ENCODE data around the gene DNASE2B.

Gene DNASE2B

GRCh38 chr1:84398175-84399155 lies at the start of gene DNASE2B:
DNASE2B (plus strand) TSS chr1:84398484; CDS start chr1:84398565, 81 bp downstream.
- no peak for DNase-seq (ENCODE audit: low spot score in 2 of 2)

GRCh38 chr1:84348759-84349158 lies 49.5 kb upstream of the DNASE2B start:
- no peak overlapping the region for H3K27ac Mint-ChIP-seq
- DNase-seq (ENCODE audit: low spot score in 2 of 2) = no peak
- no peak for ATAC-seq
- H3K4me3 Mint-ChIP-seq = no peak overlapping the region
- no peaks in the 10 kb centered on the region for H3K36me3 Mint-ChIP-seq
- no peaks in the 10 kb centered on the region for H3K9me3 Mint-ChIP-seq
- H3K4me1 Mint-ChIP-seq = no peaks in the 10 kb centered on the region

More at GRCh38 chr1:84398175-84399155, at the start of gene DNASE2B:
- H3K4me3 Mint-ChIP-seq = no peak within 1 kb of the TSS
- no peaks in the 10 kb centered on the region for H3K36me3 Mint-ChIP-seq
- H3K4me1 Mint-ChIP-seq = no peaks in the 10 kb centered on the region
- H3K9me3 Mint-ChIP-seq = no peaks in the 10 kb centered on the region
- H3K27ac Mint-ChIP-seq = no peak within 1 kb of the TSS
- ATAC-seq = no peak

- Mint-ChIP-seq H3K27ac (no peak overlapping the region), H3K4me3 (no peak overlapping the region), H3K36me3 (no peaks in the 10 kb centered on the region), H3K4me1 (no peaks in the 10 kb centered on the region), H3K9me3 (no peaks in the 10 kb centered on the region)
- ATAC-seq (no peak), DNase-seq (ENCODE audit: low spot score in 2 of 2) (no peak)
Measured at GRCh38 chr1:84350104-84350503, 48.2 kb upstream of the DNASE2B start.

GRCh38 chr1:84350550-84350949 lies 47.7 kb upstream of the DNASE2B start:
- H3K4me1 Mint-ChIP-seq = no peaks in the 10 kb centered on the region
- ATAC-seq (no peak), DNase-seq (ENCODE audit: low spot score in 2 of 2) (no peak)
- H3K4me3 Mint-ChIP-seq = no peak overlapping the region
- no peaks in the 10 kb centered on the region for H3K9me3 Mint-ChIP-seq
- no peak overlapping the region for H3K27ac Mint-ChIP-seq
- no peaks in the 10 kb centered on the region for H3K36me3 Mint-ChIP-seq

GRCh38 chr1:84352298-84353106 lies 45.8 kb upstream of the DNASE2B start:
- no peak overlapping the region for H3K4me3 Mint-ChIP-seq
- DNase-seq (ENCODE audit: low spot score in 2 of 2) = no peak
- H3K36me3 Mint-ChIP-seq = no peaks in the 10 kb centered on the region
- no peaks in the 10 kb centered on the region for H3K4me1 Mint-ChIP-seq
- H3K9me3 Mint-ChIP-seq = no peaks in the 10 kb centered on the region
- no peak overlapping the region for H3K27ac Mint-ChIP-seq
- ATAC-seq = no peak

- DNase-seq (ENCODE audit: low spot score in 2 of 2) (no peak), ATAC-seq (no peak)
- H3K4me3 Mint-ChIP-seq = no peak overlapping the region
- H3K4me1 Mint-ChIP-seq = no peaks in the 10 kb centered on the region
- no peaks in the 10 kb centered on the region for H3K9me3 Mint-ChIP-seq
- H3K36me3 Mint-ChIP-seq = no peaks in the 10 kb centered on the region
- H3K27ac Mint-ChIP-seq = no peak overlapping the region
Measured at GRCh38 chr1:84353695-84354094, 44.6 kb upstream of the DNASE2B start.

- Mint-ChIP-seq H3K36me3 (no peaks in the 10 kb centered on the region), H3K4me1 (no peaks in the 10 kb centered on the region), H3K27ac (no peak overlapping the region), H3K4me3 (no peak overlapping the region), H3K9me3 (no peaks in the 10 kb centered on the region)
- DNase-seq (ENCODE audit: low spot score in 2 of 2) = no peak
- ATAC-seq = no peak
Measured at GRCh38 chr1:84355556-84355955, 42.7 kb upstream of the DNASE2B start.

GRCh38 chr1:84356881-84357280 lies 41.4 kb upstream of the DNASE2B start:
- no peaks in the 10 kb centered on the region for H3K9me3 Mint-ChIP-seq

GRCh38 chr1:84358695-84359094 lies 39.6 kb upstream of the DNASE2B start:
- H3K4me3 Mint-ChIP-seq = no peak overlapping the region

More at GRCh38 chr1:84356881-84357280, 41.4 kb upstream of the DNASE2B start:
- Mint-ChIP-seq H3K27ac (no peak overlapping the region), H3K4me3 (no peak overlapping the region), H3K4me1 (no peaks in the 10 kb centered on the region), H3K36me3 (no peaks in the 10 kb centered on the region)
- ATAC-seq (no peak), DNase-seq (ENCODE audit: low spot score in 2 of 2) (no peak)

GRCh38 chr1:84360316-84360715 lies 38.0 kb upstream of the DNASE2B start:
- Mint-ChIP-seq H3K4me3 (no peak overlapping the region), H3K9me3 (no peaks in the 10 kb centered on the region), H3K27ac (no peak overlapping the region), H3K36me3 (no peaks in the 10 kb centered on the region), H3K4me1 (no peaks in the 10 kb centered on the region)
- ATAC-seq = no peak
- DNase-seq (ENCODE audit: low spot score in 2 of 2) = no peak

More at GRCh38 chr1:84358695-84359094, 39.6 kb upstream of the DNASE2B start:
- H3K36me3 Mint-ChIP-seq = no peaks in the 10 kb centered on the region
- no peaks in the 10 kb centered on the region for H3K9me3 Mint-ChIP-seq
- no peak for ATAC-seq
- no peaks in the 10 kb centered on the region for H3K4me1 Mint-ChIP-seq
- H3K27ac Mint-ChIP-seq = no peak overlapping the region
- DNase-seq (ENCODE audit: low spot score in 2 of 2) = no peak

GRCh38 chr1:84361796-84362195 lies 36.5 kb upstream of the DNASE2B start:
- no peak overlapping the region for H3K4me3 Mint-ChIP-seq
- DNase-seq (ENCODE audit: low spot score in 2 of 2) (no peak), ATAC-seq (no peak)
- H3K27ac Mint-ChIP-seq = no peak overlapping the region
- no peaks in the 10 kb centered on the region for H3K9me3 Mint-ChIP-seq
- no peaks in the 10 kb centered on the region for H3K36me3 Mint-ChIP-seq
- no peaks in the 10 kb centered on the region for H3K4me1 Mint-ChIP-seq

GRCh38 chr1:84363019-84363418 lies 35.3 kb upstream of the DNASE2B start:
- H3K27ac Mint-ChIP-seq = no peak overlapping the region

GRCh38 chr1:84363622-84364021 lies 34.7 kb upstream of the DNASE2B start:
- no peak overlapping the region for H3K27ac Mint-ChIP-seq
- H3K4me1 Mint-ChIP-seq = no peaks in the 10 kb centered on the region
- H3K36me3 Mint-ChIP-seq = no peaks in the 10 kb centered on the region
- no peaks in the 10 kb centered on the region for H3K9me3 Mint-ChIP-seq
- ATAC-seq (no peak), DNase-seq (ENCODE audit: low spot score in 2 of 2) (no peak)
- H3K4me3 Mint-ChIP-seq = no peak overlapping the region

More at GRCh38 chr1:84363019-84363418, 35.3 kb upstream of the DNASE2B start:
- ATAC-seq (no peak), DNase-seq (ENCODE audit: low spot score in 2 of 2) (no peak)
- Mint-ChIP-seq H3K36me3 (no peaks in the 10 kb centered on the region), H3K9me3 (no peaks in the 10 kb centered on the region), H3K4me3 (no peak overlapping the region), H3K4me1 (no peaks in the 10 kb centered on the region)

GRCh38 chr1:84365225-84366221 lies 32.8 kb upstream of the DNASE2B start:
- Mint-ChIP-seq H3K4me1 (no peaks in the 10 kb centered on the region), H3K9me3 (no peaks in the 10 kb centered on the region), H3K27ac (no peak overlapping the region), H3K4me3 (no peak overlapping the region), H3K36me3 (no peaks in the 10 kb centered on the region)
- peak; percentile 3 to 50 for DNase-seq (ENCODE audit: low spot score in 2 of 2)
- peak; percentile 93 for ATAC-seq

All from stimulated activated effector memory CD8-positive, alpha-beta T cell treated with anti-CD3 and anti-CD28 coated beads, Interleukin-12 subunit alpha, Interleukin-12 subunit beta, amount 100 ng/mL, for 72 hours (primary cell).